GM18873 (cell line): ENCODE results near the gene MLST8.

Experiments
- ATAC-seq: cut with Tn5 transposase; IDR thresholded peaks from one replicate; pipeline ENCODE4 v1.9.1; 2021; ENCODE audit warnings: mild to moderate bottlenecking, moderate library complexity, moderate number of reproducible peaks; ENCODE audit not compliant: unreplicated experiment, low FRiP score

Gene MLST8, protein sequence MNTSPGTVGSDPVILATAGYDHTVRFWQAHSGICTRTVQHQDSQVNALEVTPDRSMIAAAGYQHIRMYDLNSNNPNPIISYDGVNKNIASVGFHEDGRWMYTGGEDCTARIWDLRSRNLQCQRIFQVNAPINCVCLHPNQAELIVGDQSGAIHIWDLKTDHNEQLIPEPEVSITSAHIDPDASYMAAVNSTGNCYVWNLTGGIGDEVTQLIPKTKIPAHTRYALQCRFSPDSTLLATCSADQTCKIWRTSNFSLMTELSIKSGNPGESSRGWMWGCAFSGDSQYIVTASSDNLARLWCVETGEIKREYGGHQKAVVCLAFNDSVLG

DNA sequence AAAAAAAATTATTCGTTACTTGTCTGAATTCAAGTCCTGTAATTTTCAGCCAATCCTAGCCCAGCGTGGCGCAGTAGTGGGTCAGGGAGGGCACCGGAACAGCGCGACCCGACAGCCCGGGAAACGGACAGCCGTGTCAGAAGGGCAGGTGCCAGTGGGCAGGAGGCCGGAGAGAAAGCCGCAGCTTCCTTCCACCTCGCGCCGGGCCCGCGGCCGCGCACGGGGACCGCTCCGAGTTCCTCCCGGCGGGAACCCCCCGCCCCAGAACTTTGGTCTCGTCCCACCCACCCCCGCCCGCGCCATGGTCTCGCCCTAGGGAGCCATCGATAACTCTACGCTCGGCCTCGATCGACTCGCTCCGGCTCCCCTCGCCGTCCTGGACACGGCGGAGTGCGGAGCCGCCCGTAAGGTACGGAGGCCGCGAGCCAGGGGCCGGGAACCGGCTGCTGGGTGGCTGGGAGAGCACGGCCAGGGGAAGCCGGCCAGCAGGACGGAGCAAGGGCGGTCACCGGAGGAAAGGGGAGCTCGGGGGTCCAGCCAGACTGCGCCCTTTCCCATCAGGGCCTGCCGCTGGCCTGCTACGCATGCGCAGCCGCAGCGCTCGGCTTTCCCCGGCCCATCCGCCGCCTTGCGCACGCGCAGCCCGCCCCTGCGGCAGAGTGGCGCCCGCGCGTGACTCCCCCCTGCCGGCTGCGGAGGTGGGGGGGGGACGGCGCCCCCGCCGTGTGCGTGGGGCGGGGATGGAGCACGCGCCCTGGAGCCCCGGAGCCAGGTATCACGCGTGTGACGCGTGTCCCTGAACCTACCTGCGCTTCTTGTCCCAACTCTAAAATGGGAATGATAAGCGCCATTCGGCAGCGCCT is at the start of gene MLST8:
Gene MLST8, plus strand, starts transcription at position 351 of the 863 bp plus-strand sequence. CDS start 632 bp downstream, outside the sequence.
- ATAC-seq = peak; percentile 66

DNA sequence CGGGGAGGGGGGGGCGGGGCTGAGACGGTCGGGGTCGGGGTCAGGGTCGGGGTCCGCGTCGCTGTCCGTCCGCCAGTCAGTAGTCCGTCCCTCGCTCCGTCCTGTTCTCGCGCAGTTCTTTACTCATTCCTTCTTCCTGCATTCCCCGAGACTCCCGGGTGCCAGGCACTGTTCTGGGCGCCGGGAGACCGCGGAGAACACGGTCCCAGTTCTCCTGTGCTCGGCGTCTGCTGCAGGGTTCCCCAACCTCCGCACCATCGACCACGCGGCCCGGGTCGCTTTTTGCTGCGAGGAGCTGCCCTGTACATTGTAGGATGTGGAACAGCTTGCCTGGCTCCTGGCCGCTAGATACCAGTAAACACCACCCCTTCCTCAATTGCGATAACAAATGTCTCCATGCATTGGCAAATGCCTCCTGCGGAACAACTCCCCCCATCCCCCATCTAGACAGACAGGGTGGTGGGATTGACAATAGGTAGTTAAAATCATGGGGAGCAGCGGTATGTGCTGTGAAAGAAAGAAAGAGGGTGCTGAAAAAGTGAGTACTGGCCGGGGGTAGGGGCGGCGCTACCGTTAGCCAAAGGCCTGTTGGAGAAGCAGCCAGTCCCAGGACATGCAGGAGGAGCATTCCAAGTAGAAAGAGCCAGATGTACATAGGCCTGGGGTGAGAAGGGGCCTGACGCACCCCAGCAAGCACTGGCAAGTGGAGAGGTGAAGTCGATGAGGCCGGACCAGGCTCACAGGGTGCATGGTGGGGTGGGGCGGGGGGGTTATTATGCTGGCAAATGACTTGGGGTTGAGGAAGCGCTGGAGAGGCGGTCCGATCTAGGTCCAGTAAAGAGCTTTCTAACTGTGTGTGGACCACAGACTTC is 49.0 kb upstream of the MLST8 start:
- ATAC-seq = no peak

DNA sequence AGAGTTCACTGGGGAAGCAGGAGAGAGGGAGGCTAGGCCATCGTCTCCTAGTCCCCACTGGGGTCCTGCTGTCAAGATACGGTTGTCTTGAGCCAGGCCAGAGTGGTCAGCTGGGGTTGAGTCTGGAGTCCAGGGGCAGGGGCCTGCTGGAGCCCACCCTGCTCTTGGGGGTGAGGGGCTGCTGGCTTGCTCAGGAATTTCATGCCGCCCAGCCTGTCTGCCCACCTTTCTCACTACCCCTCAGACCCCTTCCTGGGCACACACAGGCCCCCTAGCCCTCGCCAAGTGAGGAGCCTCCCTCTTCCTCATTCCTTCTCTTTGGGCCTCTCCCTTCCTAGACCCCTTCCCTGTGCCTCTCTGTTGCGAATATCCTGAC is 48.4 kb upstream of the MLST8 start:
- ATAC-seq = no peak

DNA sequence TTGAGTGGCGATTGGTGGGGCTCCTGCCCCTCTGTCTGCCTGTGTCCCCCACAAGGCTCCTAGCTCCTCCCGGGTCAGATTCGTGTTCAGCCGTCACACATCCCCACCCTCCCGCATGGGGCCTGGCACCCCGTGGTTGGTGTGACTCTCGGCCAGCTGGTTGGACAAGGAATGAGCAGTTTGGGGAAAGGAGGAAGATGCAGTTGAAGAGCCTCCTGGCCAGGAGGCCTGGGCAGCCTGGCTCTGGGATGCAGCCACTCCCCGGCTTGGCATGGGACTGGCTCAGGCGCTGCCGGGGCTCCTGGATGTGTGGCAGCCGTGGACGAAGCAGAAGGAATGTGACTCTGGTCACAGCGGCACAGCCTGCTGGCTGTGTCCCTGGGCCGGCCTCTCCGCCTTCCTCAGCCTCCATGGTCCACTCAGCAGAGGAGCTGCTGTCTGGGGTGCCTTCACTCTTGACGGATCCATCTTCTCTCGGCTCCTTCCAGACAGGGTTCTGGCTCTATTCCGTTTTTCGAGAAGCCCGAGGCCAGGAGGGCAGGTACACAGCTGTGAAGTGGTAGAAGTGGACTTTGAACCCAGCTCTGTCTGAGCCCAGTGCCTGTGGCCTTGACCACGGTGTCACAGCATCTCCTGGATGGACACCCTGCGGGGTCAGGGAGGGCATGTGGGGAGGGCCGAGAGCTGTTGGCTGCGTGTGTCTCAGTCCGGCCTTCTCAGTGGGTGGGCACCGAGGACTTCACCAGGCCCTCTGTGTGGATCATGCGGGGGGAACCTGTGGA is 47.6 kb upstream of the MLST8 start:
- no peak for ATAC-seq

DNA sequence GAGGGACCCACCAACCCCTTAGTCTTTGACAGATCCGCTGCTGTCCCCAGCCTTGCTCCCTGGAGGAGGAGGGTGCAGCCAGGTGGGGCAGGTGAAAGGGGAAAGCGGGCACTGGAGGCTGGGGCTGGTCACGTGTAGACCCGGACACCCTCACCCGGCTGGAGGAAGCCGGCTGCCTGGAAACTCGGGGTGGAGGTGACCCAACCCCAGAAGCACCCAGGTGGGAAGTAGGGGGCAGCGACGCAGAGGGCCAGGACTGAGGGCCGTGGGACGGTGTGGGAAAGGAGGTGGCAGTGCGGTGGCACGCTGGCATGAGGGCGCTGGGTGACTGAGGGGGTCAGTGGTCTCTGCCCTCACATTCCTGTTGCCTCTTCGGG is 47.0 kb upstream of the MLST8 start:
- ATAC-seq = no peak

DNA sequence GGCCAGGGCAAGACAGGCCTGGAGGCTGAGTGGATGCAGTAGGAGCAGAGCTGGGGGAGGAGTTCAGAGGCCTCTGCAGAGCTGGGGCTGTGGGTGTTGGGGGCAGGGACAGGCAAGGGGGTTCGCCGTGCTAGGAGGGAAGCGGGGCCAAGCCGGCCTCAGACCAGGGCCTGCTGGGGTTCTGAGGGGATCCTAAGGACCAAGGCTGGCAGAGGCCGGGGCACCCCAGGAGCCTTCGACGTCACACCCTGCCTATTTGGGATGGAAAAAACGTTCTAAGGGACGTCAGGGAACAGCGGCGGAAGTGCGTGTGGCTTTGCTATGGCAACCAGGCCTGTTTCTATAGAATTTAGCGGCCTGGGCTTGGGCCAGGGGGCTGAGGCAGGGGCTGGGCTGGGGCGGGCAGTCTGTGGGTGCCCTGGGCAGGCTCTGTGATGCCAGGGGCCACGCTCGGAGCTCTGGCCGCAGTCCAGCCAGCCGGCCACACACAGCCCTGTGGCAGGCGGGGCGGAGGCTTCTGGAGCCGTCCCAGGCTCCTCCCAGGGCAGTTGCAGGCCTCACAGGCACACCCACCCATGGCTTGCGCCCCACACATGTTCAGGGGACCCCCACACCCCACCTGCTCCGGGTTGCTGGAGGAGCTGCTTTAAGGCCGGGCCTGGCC is 45.9 kb upstream of the MLST8 start:
- no peak for ATAC-seq

DNA sequence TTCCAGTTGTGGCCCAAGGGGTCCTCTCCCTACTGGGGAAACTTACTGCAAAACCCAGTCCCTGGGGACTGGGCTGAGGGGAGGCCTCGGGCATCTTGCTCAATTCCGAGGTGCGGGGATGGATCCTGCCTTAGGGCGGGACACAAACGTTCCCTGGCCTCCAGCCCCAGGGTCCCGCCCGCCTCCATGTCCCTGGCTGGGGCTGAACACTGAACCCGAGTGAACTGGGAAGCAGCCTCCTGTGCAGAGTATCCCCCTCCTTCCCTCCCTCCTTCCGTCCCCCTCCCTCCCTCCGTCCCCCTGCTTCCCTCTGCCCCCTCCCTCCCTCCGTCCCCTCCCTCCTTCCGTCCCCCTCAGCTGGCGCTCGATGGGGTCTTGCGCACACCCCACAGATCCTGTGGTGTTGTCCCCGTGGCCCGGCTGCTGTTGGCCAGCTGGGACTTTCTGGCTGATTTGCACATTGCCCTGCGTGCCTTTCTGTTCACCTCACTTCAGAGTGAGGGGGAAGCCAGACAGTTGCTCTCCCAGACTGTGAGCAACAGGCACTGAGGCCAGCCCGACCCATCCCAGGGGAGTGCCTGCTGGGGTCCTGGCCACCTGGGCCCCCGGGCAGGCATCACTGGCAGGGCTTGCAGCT is 44.2 kb upstream of the MLST8 start:
- peak; percentile 53 for ATAC-seq

DNA sequence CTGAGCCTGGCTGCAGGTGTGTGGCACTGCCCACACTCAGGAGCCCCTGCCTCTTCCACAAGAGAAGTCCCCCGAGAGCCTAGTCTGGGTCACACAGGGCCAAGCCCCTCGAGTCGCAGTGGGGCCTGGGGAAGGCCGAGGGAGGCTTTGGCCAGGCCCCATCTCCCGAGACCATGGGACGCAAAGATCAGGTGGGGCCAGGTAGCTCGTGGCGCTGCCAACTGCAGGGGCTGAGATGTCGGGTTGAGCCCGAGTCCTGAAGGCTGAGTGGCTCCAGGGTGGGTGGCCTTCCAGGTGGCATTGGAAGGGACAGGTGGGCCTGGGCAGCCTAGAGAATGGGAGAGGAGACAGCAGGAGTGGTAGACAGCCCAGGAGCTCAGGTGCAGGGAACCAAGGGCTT is 43.3 kb upstream of the MLST8 start:
- no peak for ATAC-seq

DNA sequence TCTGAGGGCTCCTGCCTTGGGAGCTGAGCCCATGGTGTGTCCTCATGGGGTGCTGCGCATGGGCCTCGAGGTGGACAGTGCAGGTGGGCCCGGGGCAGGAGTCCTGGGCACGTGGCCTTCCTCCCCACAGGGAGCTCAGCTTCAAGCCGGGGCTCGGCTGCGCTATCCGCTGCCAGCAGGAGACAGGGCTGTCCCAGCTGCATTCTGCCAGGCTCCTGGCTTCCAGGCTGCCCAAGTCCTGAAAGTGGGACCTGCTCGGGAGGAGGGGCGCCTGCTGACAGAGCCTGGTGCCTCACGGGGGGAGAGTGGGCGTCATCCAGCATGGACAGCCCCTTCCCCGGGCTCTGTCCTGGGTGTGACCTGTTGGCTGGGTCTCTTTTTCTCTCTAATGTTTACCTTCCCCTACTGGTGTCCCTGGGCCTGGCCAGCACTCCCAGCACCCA is 42.6 kb upstream of the MLST8 start:
- ATAC-seq = no peak

DNA sequence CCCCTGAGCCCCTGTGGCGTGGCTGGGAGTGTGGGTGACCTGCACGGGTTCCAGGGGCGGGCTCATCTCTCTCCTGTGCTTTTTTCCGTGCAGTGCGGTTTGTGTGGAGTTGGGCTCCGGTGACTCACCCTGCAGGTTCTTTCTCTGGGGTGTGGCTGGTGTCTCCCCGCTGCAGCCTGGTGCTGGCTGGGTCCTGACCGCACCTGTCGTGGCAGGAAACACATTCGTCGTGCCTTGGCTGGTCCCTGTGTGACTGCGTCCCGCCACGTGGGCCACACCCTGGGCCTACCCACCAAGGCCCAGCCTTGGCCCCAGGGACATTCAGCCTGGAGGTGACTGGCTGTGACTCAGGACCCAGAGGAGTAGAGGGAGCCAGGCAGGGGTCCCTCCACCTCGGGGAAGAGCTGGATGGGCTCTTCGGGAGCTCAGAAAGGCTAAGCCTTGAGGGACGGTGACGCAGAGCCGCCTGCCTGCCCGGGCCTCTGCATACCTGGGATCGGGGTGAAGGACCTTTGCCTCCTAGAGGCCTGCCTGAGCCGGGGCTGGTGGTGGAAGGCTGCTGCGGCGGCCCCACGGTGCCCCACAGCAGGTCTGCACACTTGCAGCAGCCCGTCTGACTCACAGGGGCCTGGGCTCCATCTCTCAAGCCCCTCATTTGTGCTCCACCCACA is 41.9 kb upstream of the MLST8 start:
- no peak for ATAC-seq

DNA sequence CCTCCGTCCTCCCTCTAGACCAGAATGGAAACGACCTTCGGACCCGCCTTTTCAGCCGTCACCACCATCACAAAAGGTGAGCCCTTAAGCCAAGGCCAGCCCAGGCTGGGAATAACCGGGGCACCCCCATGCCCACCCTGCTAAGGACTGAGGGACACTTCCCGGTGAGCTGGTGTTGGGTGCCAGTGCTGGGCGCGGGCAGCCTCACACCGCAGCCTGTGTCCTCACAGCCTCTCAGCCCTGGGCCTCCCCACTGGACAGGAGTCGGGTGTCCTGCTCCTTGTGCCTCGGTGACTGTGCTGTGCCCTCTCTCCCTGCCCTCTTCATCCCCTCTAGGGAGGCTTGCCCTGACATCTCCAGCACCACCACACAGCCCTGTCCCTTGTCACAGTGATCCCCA is 39.4 kb upstream of the MLST8 start:
- no peak for ATAC-seq

DNA sequence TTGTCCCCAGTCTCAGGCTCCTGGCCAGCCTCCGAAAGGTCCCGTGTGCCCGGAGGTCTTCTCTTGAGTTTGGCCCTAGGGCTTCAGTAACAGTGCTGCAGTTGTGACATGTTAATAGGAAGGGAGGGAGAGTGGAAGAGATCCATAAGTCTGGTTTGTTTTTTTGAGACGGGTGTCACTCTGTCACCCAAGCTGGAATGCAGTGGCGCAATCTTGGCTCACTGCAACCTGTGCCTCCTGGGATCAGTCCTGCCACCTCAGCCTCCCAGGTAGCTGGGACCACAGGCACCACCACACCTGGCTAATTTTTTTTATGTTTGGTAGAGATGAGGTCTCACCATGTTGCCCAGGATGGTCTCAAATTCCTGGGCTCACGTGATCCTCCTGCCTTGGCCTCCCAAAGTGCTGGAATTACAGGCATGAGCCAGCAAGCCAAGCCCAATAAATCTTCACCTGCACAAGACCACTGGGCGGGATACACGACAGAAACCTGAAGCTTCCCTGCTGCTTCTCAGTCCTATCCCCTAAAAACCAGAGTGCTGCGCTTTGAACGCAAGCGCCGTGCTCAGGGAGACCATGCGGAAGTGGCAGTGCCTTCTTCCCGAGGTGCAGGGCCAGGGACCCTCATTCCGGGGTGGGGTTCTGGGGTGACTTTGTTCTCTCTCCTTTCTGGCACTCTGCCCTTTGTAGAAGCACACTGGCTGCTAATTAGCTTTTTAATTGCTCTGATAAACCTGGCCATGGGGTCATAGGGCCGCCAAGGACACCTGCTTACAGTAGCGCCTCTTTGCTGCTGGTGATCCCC is 38.8 kb upstream of the MLST8 start:
- no peak for ATAC-seq

DNA sequence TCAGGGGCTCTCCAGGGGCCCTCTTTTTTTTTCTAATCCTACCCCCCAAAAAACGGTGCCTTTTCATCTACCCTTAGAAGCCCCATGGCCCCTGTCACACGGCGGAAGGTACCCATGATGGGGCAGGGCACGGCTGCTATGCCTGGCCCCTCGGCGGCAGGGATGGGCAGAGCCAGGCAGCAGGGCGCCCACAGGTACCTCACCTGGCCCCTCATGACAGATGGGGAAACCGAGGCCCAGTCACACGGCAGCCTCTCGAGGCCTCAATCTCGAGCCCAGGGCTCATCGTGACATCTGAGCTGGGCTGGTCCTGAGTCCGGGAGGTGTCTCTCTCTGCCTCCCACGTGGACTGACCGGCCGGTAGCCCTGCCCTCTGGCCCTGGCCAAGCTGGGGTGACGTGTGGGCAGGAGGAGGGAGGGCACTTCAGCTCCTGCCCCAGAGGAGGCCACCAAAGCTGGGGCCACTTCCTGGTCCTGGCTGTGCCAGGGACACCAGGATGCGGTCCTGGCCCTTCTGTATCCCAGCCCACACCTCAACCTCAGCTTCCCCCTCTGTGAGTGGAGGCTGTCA is 38.1 kb upstream of the MLST8 start:
- ATAC-seq = no peak

DNA sequence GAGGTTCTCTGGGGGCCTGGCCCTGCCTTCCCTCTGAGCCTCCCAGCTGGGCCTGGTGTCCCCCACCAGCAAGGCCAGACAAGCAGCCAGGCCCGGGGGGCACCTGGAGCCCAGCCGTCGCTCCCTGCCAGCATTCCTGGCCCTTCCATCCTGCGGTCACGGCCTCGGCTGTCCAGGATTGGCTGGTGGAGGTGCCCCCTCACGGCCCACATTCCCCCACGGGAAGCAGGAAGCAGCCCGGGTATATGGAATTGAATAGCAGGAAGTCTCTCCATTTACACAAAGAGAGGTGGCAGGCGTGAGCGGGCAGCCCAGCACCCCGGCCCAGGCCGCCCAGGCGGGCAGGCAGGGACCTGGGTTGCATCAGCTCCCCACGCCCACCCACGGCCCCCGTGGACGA is 35.2 kb upstream of the MLST8 start:
- no peak for ATAC-seq

DNA sequence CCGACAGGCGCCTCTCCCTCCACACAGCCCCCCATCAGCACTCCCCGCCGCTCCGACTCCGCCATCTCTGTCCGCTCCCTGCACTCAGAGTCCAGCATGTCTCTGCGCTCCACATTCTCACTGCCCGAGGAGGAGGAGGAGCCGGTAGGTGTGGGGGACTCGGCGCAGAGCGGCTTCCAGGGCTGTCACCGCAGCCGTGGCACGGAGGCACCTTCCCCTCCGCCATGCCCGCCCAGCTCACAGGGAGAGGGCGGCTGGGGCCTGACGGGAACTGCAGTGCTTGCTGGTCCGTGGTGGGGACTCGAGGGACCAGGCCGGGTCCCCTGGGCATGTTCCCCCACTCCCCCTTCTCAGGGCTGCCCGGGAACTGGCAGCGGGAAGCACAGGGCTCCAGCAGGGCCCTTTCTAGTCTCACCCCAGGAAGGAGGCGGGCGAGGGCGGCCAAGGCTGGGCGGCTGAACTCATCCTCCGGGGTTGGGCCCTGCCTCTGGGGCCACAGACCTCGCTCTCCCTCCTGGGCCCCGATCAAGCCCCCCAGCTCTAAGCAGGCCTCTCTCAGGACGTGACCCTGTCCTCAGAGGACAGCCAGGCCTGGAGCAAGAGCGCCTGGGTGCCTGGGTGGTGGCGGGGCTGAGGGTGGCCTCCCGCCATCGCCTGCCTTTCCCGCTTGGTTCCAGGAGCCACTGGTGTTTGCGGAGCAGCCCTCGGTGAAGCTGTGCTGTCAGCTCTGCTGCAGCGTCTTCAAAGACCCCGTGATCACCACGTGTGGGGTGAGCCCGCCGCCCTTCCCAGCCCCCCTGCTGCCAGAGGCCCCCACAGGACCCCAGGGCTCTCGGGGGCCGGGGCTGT is 34.4 kb upstream of the MLST8 start:
- ATAC-seq = no peak

DNA sequence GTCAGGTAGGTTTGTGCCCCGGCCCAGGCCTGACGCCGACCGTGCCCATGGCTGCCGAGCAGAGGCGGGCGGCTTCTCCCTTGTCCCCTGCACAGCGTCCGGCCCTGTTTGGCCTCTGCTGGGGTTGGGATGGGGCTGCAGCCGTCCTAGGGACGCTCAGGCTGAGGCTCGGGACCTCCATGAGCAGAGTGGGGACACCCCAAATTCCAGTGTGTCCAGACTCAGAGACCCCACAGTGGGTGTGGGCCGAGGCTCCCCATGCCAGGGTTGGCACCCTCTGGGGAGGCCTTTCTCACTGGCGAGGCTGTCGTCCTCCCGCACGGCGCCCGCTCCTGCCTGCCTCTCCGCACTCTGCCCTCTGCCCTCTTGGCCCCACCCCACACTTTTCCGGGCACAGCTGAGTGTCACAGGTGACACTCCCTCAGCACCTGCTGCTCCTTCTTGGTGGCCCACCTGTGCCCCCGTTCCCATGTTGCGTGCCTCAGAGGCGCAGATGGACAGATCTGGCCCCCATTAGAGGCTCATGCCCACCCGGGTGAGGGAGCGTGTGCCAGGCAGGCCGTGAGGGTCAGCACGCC is 33.6 kb upstream of the MLST8 start:
- ATAC-seq = no peak
